ENCODE measurements around the gene CDCA5. TPM values are rescaled to one million over a fixed set of nuclear protein-coding genes. Genes with fewer than 3 reads are reported as not detected.

CDCA5 gene
- total and polyA plus RNA-seq, 2 donors from 2014 or later: 0.43 to 1.4 TPM

GRCh38 chr11:65086809-65087208 is 3.0 kb upstream of the CDCA5 start:
- H3K27me3 ChIP-seq (ENCODE audit: control insufficient read depth, insufficient read depth, low read length): no peaks in the 10 kb centered on the region
- no peak overlapping the region for H3K27ac ChIP-seq (ENCODE audit: low read depth in 2 of 2, low read length in 2 of 2)
- DNase-seq: no peak
- H3K36me3 ChIP-seq (ENCODE audit: control insufficient read depth in 2 of 3, insufficient read depth in 3 of 3, low read length in 3 of 3): peaks cover 8 to 31% (median 12%) of the 10 kb centered on the region in 3 donors
- no peak for TF ChIP-seq CTCF (IDR thresholded peaks at IDR 0.05; ENCODE audit: borderline replicate concordance, extremely low read depth, insufficient read depth)
- H3K9me3 ChIP-seq (ENCODE audit: control insufficient read depth in 2 of 3, insufficient read depth in 1 of 3, low read length in 3 of 3): no peaks in the 10 kb centered on the region
- no peak overlapping the region for H3K9ac ChIP-seq (ENCODE audit: low read length in 3 of 3)
- H3K4me3 ChIP-seq (ENCODE audit: low read length in 3 of 3): no peak overlapping the region
- FAIRE-seq: no peak
- H3K4me1 ChIP-seq (ENCODE audit: control insufficient read depth in 2 of 3, insufficient read depth in 2 of 3, low read depth in 1 of 3, low read length in 3 of 3): peaks cover 0 to 18% (median 9%) of the 10 kb centered on the region in 3 donors
- intact Hi-C loops (cut with DNase I): no loop called here

- intact Hi-C loops (cut with DNase I): no loop called here
- H3K4me1 ChIP-seq (ENCODE audit: control insufficient read depth in 2 of 3, insufficient read depth in 2 of 3, low read depth in 1 of 3, low read length in 3 of 3): peaks cover 0 to 18% (median 9%) of the 10 kb centered on the region in 3 donors
- no peak overlapping the region for H3K27ac ChIP-seq (ENCODE audit: low read depth in 2 of 2, low read length in 2 of 2)
- peak overlapping the region in 1 of 3 donors; percentile 94 for H3K9ac ChIP-seq (ENCODE audit: low read length in 3 of 3)
- peaks cover 8 to 31% (median 12%) of the 10 kb centered on the region in 3 donors for H3K36me3 ChIP-seq (ENCODE audit: control insufficient read depth in 2 of 3, insufficient read depth in 3 of 3, low read length in 3 of 3)
- DNase-seq (no peak), FAIRE-seq (no peak)
- H3K9me3 ChIP-seq (ENCODE audit: control insufficient read depth in 2 of 3, insufficient read depth in 1 of 3, low read length in 3 of 3): no peaks in the 10 kb centered on the region
- TF ChIP-seq CTCF (IDR thresholded peaks at IDR 0.05; ENCODE audit: borderline replicate concordance, extremely low read depth, insufficient read depth): no peak
- H3K27me3 ChIP-seq (ENCODE audit: control insufficient read depth, insufficient read depth, low read length): no peaks in the 10 kb centered on the region
- H3K4me3 ChIP-seq (ENCODE audit: low read length in 3 of 3): no peak overlapping the region
These were observed 1.6 kb upstream of the CDCA5 start for GRCh38 chr11:65085446-65085845.

DNA sequence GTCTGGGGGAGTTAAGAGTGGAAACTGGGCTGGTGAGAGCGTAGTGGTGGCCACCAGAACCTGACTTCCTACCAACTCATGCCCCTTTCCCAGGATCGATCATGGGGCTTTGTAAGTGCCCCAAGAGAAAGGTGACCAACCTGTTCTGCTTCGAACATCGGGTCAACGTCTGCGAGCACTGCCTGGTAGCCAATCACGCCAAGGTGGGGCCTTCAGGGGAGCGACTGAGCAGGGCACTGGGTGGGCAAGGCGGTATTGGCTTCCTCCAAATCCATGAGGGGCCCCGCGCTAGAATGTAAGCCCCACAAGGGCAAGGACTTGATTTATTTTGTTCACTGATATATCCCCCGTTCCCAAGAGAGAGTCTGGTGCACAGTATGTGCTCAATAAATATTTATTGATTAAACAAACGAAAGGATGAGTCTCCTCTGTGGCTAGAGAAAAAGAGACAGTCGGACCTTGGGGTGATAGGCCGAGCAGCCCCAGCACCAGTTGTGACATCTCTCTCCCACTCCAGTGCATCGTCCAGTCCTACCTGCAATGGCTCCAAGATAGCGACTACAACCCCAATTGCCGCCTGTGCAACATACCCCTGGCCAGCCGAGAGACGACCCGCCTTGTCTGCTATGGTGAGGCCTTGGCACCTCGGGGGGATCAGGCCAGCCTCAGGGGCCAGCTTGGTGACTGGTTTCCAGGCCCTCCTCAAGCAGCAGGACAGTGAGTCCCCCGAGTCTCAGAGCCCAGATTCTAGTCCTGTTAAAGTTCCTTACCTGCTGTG is 947 bp upstream of the CDCA5 start:
- intact Hi-C loops (cut with DNase I): no loop called here
- Histone ChIP-seq H3K4me3 (ENCODE audit: low read length in 3 of 3) (peak overlapping the region; percentile 91 to 99 (median 97)), H3K9me3 (ENCODE audit: control insufficient read depth in 2 of 3, insufficient read depth in 1 of 3, low read length in 3 of 3) (no peaks in the 10 kb centered on the region), H3K9ac (ENCODE audit: low read length in 3 of 3) (peak overlapping the region; percentile 78 to 95 (median 94)), H3K27me3 (ENCODE audit: control insufficient read depth, insufficient read depth, low read length) (no peaks in the 10 kb centered on the region), H3K36me3 (ENCODE audit: control insufficient read depth in 2 of 3, insufficient read depth in 3 of 3, low read length in 3 of 3) (peaks cover 8 to 31% (median 12%) of the 10 kb centered on the region in 3 donors), H3K27ac (ENCODE audit: low read depth in 2 of 2, low read length in 2 of 2) (peak overlapping the region; percentile 95 to 97), H3K4me1 (ENCODE audit: control insufficient read depth in 2 of 3, insufficient read depth in 2 of 3, low read depth in 1 of 3, low read length in 3 of 3) (peaks cover 0 to 18% (median 9%) of the 10 kb centered on the region in 3 donors)
- DNase-seq (no peak), FAIRE-seq (no peak)
- TF ChIP-seq CTCF (IDR thresholded peaks at IDR 0.05; ENCODE audit: borderline replicate concordance, extremely low read depth, insufficient read depth): no peak
